Measurements from ENCODE around the gene HOXB1.

- TF ChIP-seq CTCF (IDR thresholded peaks at IDR 0.05), result no peak
- no peak for TF ChIP-seq POLR2AphosphoS5 (IDR thresholded peaks at IDR 0.05)
- TF ChIP-seq POLR2A (IDR thresholded peaks at IDR 0.05), result no peak
- TF ChIP-seq EP300 (IDR thresholded peaks at IDR 0.05), result no peak
These were observed 16.9 kb downstream of the HOXB1 start for GRCh38 chr17:48513666-48514455.

All from upper lobe of left lung (tissue), 4 donors.